ENCODE results near the gene ADGRG6. TPM values are rescaled to one million over a fixed set of nuclear protein-coding genes. Genes with fewer than 3 reads are reported as not detected.

The ADGRG6 gene
- total RNA-seq, 1 experiment from 2014 or later = 98.7 TPM

DNA sequence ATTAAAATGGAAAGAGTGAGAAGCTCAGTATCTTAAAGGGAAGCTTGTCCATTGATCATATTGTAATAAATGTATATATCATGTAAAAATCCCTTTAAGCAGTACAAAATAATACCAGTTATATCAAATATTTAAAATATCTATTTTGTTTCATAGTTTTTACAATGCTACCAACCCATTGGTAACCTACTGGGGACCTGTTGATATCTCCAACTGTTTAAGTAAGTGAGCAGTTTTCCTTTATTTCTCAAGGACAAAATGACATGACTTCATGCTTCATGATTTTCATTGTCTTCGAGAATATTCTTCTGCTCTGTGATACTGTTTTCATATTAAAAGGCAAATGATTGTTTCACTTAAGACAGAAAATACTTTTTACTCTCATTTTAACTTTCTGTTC is 100.0 kb downstream of the ADGRG6 start:
- TF ChIP-seq, protein P1, sequence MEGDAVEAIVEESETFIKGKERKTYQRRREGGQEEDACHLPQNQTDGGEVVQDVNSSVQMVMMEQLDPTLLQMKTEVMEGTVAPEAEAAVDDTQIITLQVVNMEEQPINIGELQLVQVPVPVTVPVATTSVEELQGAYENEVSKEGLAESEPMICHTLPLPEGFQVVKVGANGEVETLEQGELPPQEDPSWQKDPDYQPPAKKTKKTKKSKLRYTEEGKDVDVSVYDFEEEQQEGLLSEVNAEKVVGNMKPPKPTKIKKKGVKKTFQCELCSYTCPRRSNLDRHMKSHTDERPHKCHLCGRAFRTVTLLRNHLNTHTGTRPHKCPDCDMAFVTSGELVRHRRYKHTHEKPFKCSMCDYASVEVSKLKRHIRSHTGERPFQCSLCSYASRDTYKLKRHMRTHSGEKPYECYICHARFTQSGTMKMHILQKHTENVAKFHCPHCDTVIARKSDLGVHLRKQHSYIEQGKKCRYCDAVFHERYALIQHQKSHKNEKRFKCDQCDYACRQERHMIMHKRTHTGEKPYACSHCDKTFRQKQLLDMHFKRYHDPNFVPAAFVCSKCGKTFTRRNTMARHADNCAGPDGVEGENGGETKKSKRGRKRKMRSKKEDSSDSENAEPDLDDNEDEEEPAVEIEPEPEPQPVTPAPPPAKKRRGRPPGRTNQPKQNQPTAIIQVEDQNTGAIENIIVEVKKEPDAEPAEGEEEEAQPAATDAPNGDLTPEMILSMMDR (IDR thresholded peaks at IDR 0.05; ENCODE audit: insufficient read depth in 1 of 2, low read depth in 1 of 2, low read length in 1 of 2, severe bottlenecking in 1 of 2, unreplicated experiment in 1 of 2) = no peak
- Mint-ChIP-seq H3K9me3 (ENCODE audit: unreplicated experiment) (no peaks in the 10 kb centered on the region), H3K36me3 (ENCODE audit: insufficient read depth, unreplicated experiment) (peaks cover 68% of the 10 kb centered on the region), H3K27me3 (ENCODE audit: insufficient read depth, unreplicated experiment) (no peaks in the 10 kb centered on the region), H3K27ac (ENCODE audit: unreplicated experiment) (no peak overlapping the region), H3K4me3 (ENCODE audit: unreplicated experiment) (no peak overlapping the region), H3K4me1 (ENCODE audit: low read depth, unreplicated experiment) (peaks cover 9% of the 10 kb centered on the region)
- DNase-seq = no peak
- no peaks in the 10 kb centered on the region; the same call in 1 of the 2 replicates for H3K36me3 ChIP-seq (ENCODE audit: control insufficient read depth, insufficient read depth, low read length)
- no peaks in the 10 kb centered on the region for H3K9me3 ChIP-seq
- CTCF ChIA-PET = no interaction called here
- POLR2A ChIA-PET = no interaction called here
- no TSS peak for BruUV-seq (replicated peaks)
- H3K4me1 ChIP-seq = no peaks in the 10 kb centered on the region
- intact Hi-C loops (cut with micrococcal nuclease; ENCODE audit: unreplicated experiment) = no loop called here
- H3K27me3 ChIP-seq (replicated peaks; ENCODE audit: control insufficient read depth, insufficient read depth, low read length) = no peaks in the 10 kb centered on the region
- no peak overlapping the region for H3K4me3 ChIP-seq (ENCODE audit: low read depth, low read length)

DNA sequence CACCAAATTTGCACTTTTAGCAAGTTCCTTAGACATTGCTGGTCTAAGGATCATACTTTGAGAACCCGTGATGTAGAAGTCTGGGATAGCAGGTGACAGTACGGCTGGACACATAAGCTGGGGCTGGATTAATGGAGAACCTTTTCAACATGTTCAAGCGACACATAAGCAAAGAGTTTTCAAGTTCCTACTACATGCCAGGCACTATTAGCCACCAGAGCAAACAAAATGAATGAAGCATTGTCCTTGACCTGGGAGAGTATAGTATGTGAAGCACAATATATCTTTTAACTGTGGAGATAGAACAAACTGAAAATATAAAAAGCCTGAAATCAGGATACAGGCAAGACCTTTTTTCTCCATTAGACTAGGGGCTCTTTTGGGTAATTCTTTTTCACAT is 102.9 kb downstream of the ADGRG6 start:
- no peaks in the 10 kb centered on the region for H3K27me3 Mint-ChIP-seq (ENCODE audit: insufficient read depth, unreplicated experiment)
- no peaks in the 10 kb centered on the region; the same call in 1 of the 2 replicates for H3K36me3 ChIP-seq (ENCODE audit: control insufficient read depth, insufficient read depth, low read length)
- no peak for DNase-seq
- H3K4me3 Mint-ChIP-seq (ENCODE audit: unreplicated experiment) = no peak overlapping the region
- H3K4me3 ChIP-seq (ENCODE audit: low read depth, low read length) = no peak overlapping the region
- H3K4me1 ChIP-seq = no peaks in the 10 kb centered on the region
- H3K9me3 Mint-ChIP-seq (ENCODE audit: unreplicated experiment) = no peaks in the 10 kb centered on the region
- no peak overlapping the region for H3K27ac Mint-ChIP-seq (ENCODE audit: unreplicated experiment)
- H3K9me3 ChIP-seq = no peaks in the 10 kb centered on the region
- TF ChIP-seq, protein P1 (IDR thresholded peaks at IDR 0.05; ENCODE audit: insufficient read depth in 1 of 2, low read depth in 1 of 2, low read length in 1 of 2, severe bottlenecking in 1 of 2, unreplicated experiment in 1 of 2) = no peak
- no TSS peak for BruUV-seq (replicated peaks)
- peaks cover 72% of the 10 kb centered on the region for H3K36me3 Mint-ChIP-seq (ENCODE audit: insufficient read depth, unreplicated experiment)
- CTCF ChIA-PET = no interaction called here
- intact Hi-C loops (cut with micrococcal nuclease; ENCODE audit: unreplicated experiment) = no loop called here
- H3K27me3 ChIP-seq (replicated peaks; ENCODE audit: control insufficient read depth, insufficient read depth, low read length) = no peaks in the 10 kb centered on the region
- H3K4me1 Mint-ChIP-seq (ENCODE audit: low read depth, unreplicated experiment) = peaks cover 9% of the 10 kb centered on the region
- POLR2A ChIA-PET = no interaction called here

DNA sequence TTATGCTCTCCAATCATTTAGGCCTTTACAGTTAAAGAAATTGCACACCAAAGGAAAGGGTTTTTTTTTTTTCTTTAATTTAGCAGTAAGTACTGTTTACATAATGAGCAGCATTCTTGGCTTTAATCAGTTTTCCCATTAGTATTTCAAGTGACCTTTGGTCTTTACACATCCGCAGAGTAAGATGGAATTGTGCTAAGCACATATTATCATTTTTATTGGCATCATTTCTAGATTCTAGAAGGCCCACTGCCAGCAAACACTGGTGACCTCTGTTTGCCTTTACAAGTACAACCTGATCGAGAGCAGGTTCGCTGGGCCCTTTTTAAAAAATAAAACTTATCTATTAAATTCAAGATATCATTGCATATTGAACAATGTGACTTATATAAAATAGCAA is 104.3 kb downstream of the ADGRG6 start:
- no peaks in the 10 kb centered on the region; the same call in 1 of the 2 replicates for H3K36me3 ChIP-seq (ENCODE audit: control insufficient read depth, insufficient read depth, low read length)
- H3K27me3 ChIP-seq (replicated peaks; ENCODE audit: control insufficient read depth, insufficient read depth, low read length) = no peaks in the 10 kb centered on the region
- H3K36me3 Mint-ChIP-seq (ENCODE audit: insufficient read depth, unreplicated experiment) = peaks cover 71% of the 10 kb centered on the region
- H3K9me3 ChIP-seq = no peaks in the 10 kb centered on the region
- TF ChIP-seq, protein P1 (IDR thresholded peaks at IDR 0.05; ENCODE audit: insufficient read depth in 1 of 2, low read depth in 1 of 2, low read length in 1 of 2, severe bottlenecking in 1 of 2, unreplicated experiment in 1 of 2) = no peak
- H3K4me3 Mint-ChIP-seq (ENCODE audit: unreplicated experiment) = no peak overlapping the region
- intact Hi-C loops (cut with micrococcal nuclease; ENCODE audit: unreplicated experiment) = no loop called here
- no peak overlapping the region for H3K27ac Mint-ChIP-seq (ENCODE audit: unreplicated experiment)
- ChIA-PET CTCF (no interaction called here), POLR2A (no interaction called here)
- no peaks in the 10 kb centered on the region for H3K4me1 ChIP-seq
- no peak for DNase-seq
- no TSS peak for BruUV-seq (replicated peaks)
- H3K27me3 Mint-ChIP-seq (ENCODE audit: insufficient read depth, unreplicated experiment) = no peaks in the 10 kb centered on the region
- no peaks in the 10 kb centered on the region for H3K9me3 Mint-ChIP-seq (ENCODE audit: unreplicated experiment)
- peaks cover 9% of the 10 kb centered on the region for H3K4me1 Mint-ChIP-seq (ENCODE audit: low read depth, unreplicated experiment)
- H3K4me3 ChIP-seq (ENCODE audit: low read depth, low read length) = no peak overlapping the region

Data from Caco-2 (cell line).